OCI-LY3 (cell line): Measurements from ENCODE around the gene COL1A1.

Source experiments
- H2AFZ ChIP-seq: fragments of 200-600, 300-600 bp; shearing (Covaris generic); 2 replicates; pipeline ENCODE4 v1.6.0; 2014; ENCODE audit warnings: antibody characterized with exemption, low read depth, low read length
- H3K27ac ChIP-seq: fragments of 200-600, 300-600 bp; sonication (generic); 2 replicates; pipeline ENCODE4 v1.5.1; 2014; ENCODE audit warnings: mild to moderate bottlenecking, low read length, moderate library complexity, mixed read lengths
- H3K27me3 ChIP-seq: fragments of 200-600, 300-600 bp; sonication (generic); 2 replicates; pipeline ENCODE4 v1.6.1; 2014; ENCODE audit warnings: low read depth, low read length, mixed read lengths
- H3K36me3 ChIP-seq: fragments of 200-600, 300-600 bp; sonication (generic); replicated peaks from 2 replicates; pipeline ENCODE3; 2014; ENCODE audit warnings: low read depth, low read length, mixed read lengths
- H3K4me1 ChIP-seq: fragments of 300-600, 200-600 bp; sonication (generic); 2 replicates; pipeline ENCODE4 v1.6.1; 2014; ENCODE audit warnings: low read length, mixed read lengths
- H3K4me2 ChIP-seq: fragments of 200-600, 300-600 bp; sonication (generic); 2 replicates; pipeline ENCODE4 v1.6.1; 2014; ENCODE audit warnings: low read length, mixed read lengths
- H3K4me3 ChIP-seq: fragments of 300-600, 200-600 bp; sonication (generic); 2 replicates; pipeline ENCODE4 v1.5.1; 2014; ENCODE audit warnings: antibody characterized with exemption, mild to moderate bottlenecking, low read length, moderate library complexity
- H3K79me2 ChIP-seq: fragments of 300-600, 200-600 bp; shearing (Covaris generic); 2 replicates; pipeline ENCODE4 v1.6.1; 2014; ENCODE audit warnings: mild to moderate bottlenecking, low read length, mixed read lengths
- H3K9ac ChIP-seq: fragments of 300-600, 200-600 bp; shearing (Covaris generic); 2 replicates; pipeline ENCODE4 v1.6.0; 2014; ENCODE audit warnings: mild to moderate bottlenecking, low read length, moderate library complexity
- H3K9me3 ChIP-seq: fragments of 200-600, 300-600 bp; shearing (Covaris generic); 2 replicates; pipeline ENCODE4 v1.6.1; 2014; ENCODE audit warnings: low read length, mixed read lengths; ENCODE audit not compliant: insufficient read depth
- H4K20me1 ChIP-seq: fragments of 200-600, 300-600 bp; sonication (generic); 2 replicates; pipeline ENCODE4 v1.6.1; 2016; ENCODE audit warnings: low read length, mixed read lengths; ENCODE audit not compliant: insufficient read depth
- EZH2phosphoT487 ChIP-seq: fragments of 200-600 bp; shearing (Covaris generic); IDR thresholded peaks from 2 replicates; pipeline ENCODE4 v1.6.1; 2018; ENCODE audit warnings: antibody characterized with exemption, mixed run types, low read depth
- TF ChIP-seq, protein P1 (sequence below): fragments of 200-600, 300-600 bp; sonication (generic); IDR thresholded peaks from 2 replicates; pipeline ENCODE4 v1.5.1; 2014; ENCODE audit warnings: antibody characterized with exemption, low read length, low read depth

COL1A1 gene

GRCh38 chr17:50234581-50234980, 33.1 kb upstream of the COL1A1 start:
- TF ChIP-seq EZH2phosphoT487: no peak
- TF ChIP-seq, protein P1, sequence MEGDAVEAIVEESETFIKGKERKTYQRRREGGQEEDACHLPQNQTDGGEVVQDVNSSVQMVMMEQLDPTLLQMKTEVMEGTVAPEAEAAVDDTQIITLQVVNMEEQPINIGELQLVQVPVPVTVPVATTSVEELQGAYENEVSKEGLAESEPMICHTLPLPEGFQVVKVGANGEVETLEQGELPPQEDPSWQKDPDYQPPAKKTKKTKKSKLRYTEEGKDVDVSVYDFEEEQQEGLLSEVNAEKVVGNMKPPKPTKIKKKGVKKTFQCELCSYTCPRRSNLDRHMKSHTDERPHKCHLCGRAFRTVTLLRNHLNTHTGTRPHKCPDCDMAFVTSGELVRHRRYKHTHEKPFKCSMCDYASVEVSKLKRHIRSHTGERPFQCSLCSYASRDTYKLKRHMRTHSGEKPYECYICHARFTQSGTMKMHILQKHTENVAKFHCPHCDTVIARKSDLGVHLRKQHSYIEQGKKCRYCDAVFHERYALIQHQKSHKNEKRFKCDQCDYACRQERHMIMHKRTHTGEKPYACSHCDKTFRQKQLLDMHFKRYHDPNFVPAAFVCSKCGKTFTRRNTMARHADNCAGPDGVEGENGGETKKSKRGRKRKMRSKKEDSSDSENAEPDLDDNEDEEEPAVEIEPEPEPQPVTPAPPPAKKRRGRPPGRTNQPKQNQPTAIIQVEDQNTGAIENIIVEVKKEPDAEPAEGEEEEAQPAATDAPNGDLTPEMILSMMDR: no peak
- 0 out of 2 replicates have a peak, but pooled peaks cover 3% of the 10 kb centered on the region for H3K9me3 ChIP-seq
- H3K79me2 ChIP-seq: no peaks in the 10 kb centered on the region
- no peak overlapping the region for H3K9ac ChIP-seq
- H2AFZ ChIP-seq: no peak overlapping the region
- H3K27ac ChIP-seq: no peak overlapping the region
- H3K4me2 ChIP-seq: no peak overlapping the region
- H3K4me3 ChIP-seq: no peak overlapping the region
- no peaks in the 10 kb centered on the region for H3K36me3 ChIP-seq
- H4K20me1 ChIP-seq: no peaks in the 10 kb centered on the region
- H3K4me1 ChIP-seq: no peaks in the 10 kb centered on the region
- H3K27me3 ChIP-seq: peaks cover 50% of the 10 kb centered on the region

DNA sequence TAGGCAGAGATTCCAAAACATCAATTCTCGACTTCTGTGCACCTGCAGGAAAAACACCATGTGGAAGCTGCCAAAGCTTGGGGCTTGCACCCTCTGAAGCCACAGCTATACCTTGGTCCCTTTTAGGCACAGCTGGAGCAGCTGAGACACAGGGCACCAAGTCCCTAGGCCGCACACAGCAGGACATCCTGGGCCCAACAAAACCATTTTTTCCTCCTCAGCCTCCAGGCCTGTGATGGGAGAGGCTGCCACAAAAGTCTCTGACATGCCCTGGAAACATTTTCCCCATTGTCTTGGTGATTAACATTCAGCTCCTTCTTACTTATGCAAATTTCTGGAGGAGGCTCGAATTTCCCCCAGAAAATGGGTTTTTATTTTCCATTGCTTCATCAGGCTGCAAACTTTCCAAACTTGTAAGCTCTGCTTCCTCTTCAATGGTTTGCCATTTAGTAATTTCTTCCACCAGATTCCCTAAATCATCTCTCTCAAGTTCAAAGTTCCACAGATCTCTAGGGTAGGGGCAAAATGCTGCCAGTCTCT, 24.3 kb upstream of the COL1A1 start:
- TF ChIP-seq, protein P1: no peak
- TF ChIP-seq EZH2phosphoT487: no peak
- Histone ChIP-seq H3K4me3 (no peak overlapping the region), H2AFZ (no peak overlapping the region), H3K4me2 (no peak overlapping the region), H3K27ac (no peak overlapping the region), H3K36me3 (no peaks in the 10 kb centered on the region), H3K9me3 (peaks cover 2% of the 10 kb centered on the region; the same call in 1 of the 2 replicates), H4K20me1 (no peaks in the 10 kb centered on the region), H3K79me2 (no peaks in the 10 kb centered on the region), H3K9ac (no peak overlapping the region), H3K4me1 (peaks cover 8% of the 10 kb centered on the region), H3K27me3 (no peaks in the 10 kb centered on the region)

DNA sequence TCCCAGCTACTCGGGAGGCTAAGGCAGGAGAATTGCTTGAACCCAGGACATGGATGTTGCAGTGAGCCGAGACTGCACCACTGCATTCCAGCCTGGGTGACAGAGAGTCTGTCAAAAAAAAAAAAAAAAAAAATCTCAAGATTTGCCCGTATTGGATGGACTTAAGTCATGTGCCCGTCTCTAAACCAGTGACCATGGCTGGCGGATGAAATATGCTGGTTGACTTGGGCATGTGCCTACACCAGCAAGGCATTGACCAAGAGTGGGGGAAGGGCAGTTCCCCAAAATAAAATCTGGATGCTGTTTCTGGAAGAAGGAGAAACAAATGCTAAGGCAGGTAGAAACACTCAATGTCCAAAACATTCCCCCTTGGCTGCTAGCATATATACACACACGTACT, 21.5 kb upstream of the COL1A1 start:
- Histone ChIP-seq H3K9ac (no peak overlapping the region), H3K4me1 (peaks cover 25% of the 10 kb centered on the region), H3K36me3 (no peaks in the 10 kb centered on the region), H3K4me3 (no peak overlapping the region), H3K4me2 (no peak overlapping the region), H3K27me3 (no peaks in the 10 kb centered on the region), H3K9me3 (peaks cover 2% of the 10 kb centered on the region; the same call in 1 of the 2 replicates), H3K27ac (no peak overlapping the region), H3K79me2 (no peaks in the 10 kb centered on the region), H4K20me1 (no peaks in the 10 kb centered on the region), H2AFZ (no peak overlapping the region)
- TF ChIP-seq, protein P1: no peak
- TF ChIP-seq EZH2phosphoT487: no peak

- no peak overlapping the region for H3K27ac ChIP-seq
- no peaks in the 10 kb centered on the region for H4K20me1 ChIP-seq
- H3K27me3 ChIP-seq: no peaks in the 10 kb centered on the region
- H3K9me3 ChIP-seq: peaks cover 2% of the 10 kb centered on the region; the same call in 1 of the 2 replicates
- no peaks in the 10 kb centered on the region for H3K36me3 ChIP-seq
- TF ChIP-seq EZH2phosphoT487: no peak
- TF ChIP-seq, protein P1: no peak
- H3K4me3 ChIP-seq: no peak overlapping the region
- no peak overlapping the region for H3K9ac ChIP-seq
- peaks cover 29% of the 10 kb centered on the region for H3K4me1 ChIP-seq
- H3K79me2 ChIP-seq: no peaks in the 10 kb centered on the region
- no peak overlapping the region for H3K4me2 ChIP-seq
- no peak overlapping the region for H2AFZ ChIP-seq
Measured at GRCh38 chr17:50221864-50222545, 20.6 kb upstream of the COL1A1 start.
